NCI-H2081 (cell line): Measurements from ENCODE around the gene SNN.
A peak's percentile ranks its signal among the peaks of the same experiment; 100 is the strongest.

Source experiments
- DNase-seq, 2 experiments: peaks; one replicate each; lab custom pipeline; 2025; lab: John Stamatoyannopoulos, UW

The SNN gene

GRCh38 chr16:11667221-11667823 lies 933 bp upstream of the SNN start:
- DNase-seq: no peak

- DNase-seq: no peak
These were observed 546 bp downstream of the SNN start for GRCh38 chr16:11668623-11669379.

- no peak for DNase-seq
These were observed 1.3 kb downstream of the SNN start for GRCh38 chr16:11669380-11670146.

GRCh38 chr16:11670171-11671131 lies 2.2 kb downstream of the SNN start:
- DNase-seq: no peak

GRCh38 chr16:11671271-11671670 lies 3.0 kb downstream of the SNN start:
- DNase-seq: no peak

GRCh38 chr16:11671676-11672075 lies 3.4 kb downstream of the SNN start:
- no peak for DNase-seq

- DNase-seq: no peak
These were observed 4.2 kb downstream of the SNN start for GRCh38 chr16:11672206-11673090.

- no peak for DNase-seq
These were observed 5.1 kb downstream of the SNN start for GRCh38 chr16:11673091-11674000.

GRCh38 chr16:11674001-11674817 lies 6.0 kb downstream of the SNN start:
- DNase-seq: no peak

- peak in 1 of 2 experiments; percentile 5 for DNase-seq
These were observed 6.7 kb downstream of the SNN start for GRCh38 chr16:11674818-11675560.

- DNase-seq: no peak
These were observed 7.6 kb downstream of the SNN start for GRCh38 chr16:11675561-11676511.

- no peak for DNase-seq
These were observed 8.5 kb downstream of the SNN start for GRCh38 chr16:11676799-11677198.

GRCh38 chr16:11677451-11677951 lies 9.2 kb downstream of the SNN start:
- no peak for DNase-seq

- DNase-seq: no peak
These were observed 10.0 kb downstream of the SNN start for GRCh38 chr16:11677959-11678881.

- DNase-seq: no peak
These were observed 11.0 kb downstream of the SNN start for GRCh38 chr16:11679250-11679649.
